ENCODE data around the gene SLC13A3.

- no peak for TF ChIP-seq EZH2phosphoT487 (IDR thresholded peaks at IDR 0.05; ENCODE audit: borderline replicate concordance, low read length)
- TF ChIP-seq CTCF (IDR thresholded peaks at IDR 0.05; ENCODE audit: low read depth, low read length, poor library complexity, severe bottlenecking) = no peak
These were observed 626 bp downstream of the SLC13A3 start for GRCh38 chr20:46650575-46651090.

All from DOHH2 (cell line).